ENCODE results near the gene GALNT18.

Gene GALNT18

DNA sequence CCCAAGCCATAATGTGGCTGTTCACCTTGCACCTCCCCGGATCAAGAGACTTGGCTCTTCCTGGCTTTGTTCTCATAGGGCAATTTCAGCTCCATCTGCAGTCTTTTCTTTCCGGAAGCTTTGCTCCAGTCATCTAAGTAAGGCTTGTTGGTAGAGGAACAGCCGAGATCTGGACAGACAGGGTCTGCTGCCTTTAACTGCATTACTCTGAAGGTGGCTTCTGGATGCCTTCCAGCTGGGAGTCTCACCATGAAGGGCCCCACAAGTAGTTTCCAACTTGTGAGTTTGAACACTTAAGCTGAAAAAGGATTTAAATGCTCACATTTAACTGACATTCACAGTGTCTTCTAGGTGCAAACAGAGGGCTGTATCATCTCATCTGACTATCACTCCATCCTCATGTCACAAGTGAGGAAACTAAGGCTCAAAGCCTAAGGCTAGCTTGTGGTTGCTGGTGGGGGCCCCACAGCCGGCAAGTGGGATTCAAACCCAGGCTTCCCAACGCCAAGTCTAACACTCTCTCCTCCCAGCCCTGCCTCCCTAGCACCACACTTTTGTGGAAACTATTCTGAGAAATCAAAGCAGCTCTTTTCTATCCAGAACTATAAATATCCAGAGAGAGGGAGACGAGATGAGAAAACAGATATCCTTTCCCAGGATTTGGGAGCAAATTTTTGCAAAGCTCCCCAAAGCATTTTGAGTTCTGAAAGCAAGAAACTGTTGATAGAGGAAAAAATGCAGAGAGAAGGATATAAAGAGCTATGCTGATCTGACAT is 58.4 kb downstream of the GALNT18 start:
- DNase-seq, result no peak

DNA sequence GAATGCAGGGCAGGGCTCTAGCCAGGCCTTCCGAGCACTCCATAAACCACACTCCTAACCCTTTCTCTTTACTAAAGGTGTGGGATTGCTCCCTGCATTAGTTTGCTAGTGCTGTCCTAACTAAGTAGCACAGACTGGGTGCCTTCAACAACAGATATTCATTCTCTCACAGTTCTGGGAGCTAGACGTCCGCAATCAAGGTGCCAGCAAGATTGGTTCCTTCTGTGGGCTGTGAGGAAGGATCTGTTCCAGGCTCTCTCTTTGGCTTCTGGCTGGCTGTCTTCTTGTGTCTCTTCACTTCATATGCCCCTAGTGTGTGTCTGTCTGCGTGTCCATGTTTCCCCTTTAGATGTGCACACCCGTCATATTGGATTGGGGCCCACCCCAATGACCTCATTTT is 59.8 kb downstream of the GALNT18 start:
- DNase-seq, result no peak

- no peak for DNase-seq
Measured at GRCh38 chr11:11558826-11559225, 63.0 kb downstream of the GALNT18 start.

DNA sequence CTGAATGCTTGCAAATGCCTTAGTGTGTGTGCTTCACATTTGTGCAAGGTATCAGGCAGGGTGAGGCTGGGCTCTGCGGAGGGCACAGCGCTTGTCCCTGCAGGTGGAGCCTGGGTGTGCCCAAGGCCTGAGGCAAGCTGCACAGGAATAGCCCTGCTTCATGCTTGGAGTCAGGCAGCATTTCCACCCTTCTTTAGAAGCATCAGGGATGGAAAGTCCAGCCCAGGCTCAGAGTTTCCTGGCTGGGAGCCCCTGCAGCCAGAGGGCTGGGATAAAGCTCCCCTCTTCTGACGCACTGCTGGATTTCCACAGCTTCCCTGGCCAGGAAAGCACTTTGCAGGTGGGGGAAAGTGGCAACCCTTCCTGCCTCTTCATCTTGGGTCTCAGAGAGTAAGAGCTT is 63.4 kb downstream of the GALNT18 start:
- DNase-seq, result no peak

DNA sequence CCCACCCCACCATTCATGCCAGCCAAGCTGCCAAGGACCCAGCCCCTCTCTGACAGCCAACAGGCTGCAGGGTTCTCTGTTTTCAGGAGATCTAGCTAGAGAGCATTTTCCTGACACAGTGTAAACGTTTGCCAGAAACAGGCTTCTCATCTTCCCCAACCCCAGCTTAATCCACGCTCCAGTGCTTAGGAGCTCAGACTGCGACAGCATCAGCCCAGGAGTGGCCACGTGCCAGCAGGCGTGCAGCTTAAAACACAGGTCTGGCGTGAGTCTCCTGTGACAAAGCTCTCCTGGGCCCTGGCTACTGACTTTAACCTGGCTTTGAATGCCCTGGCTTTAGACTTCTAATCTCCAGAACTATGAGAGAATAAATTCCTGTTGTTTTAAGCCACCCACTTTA is 66.6 kb downstream of the GALNT18 start:
- no peak for DNase-seq

DNA sequence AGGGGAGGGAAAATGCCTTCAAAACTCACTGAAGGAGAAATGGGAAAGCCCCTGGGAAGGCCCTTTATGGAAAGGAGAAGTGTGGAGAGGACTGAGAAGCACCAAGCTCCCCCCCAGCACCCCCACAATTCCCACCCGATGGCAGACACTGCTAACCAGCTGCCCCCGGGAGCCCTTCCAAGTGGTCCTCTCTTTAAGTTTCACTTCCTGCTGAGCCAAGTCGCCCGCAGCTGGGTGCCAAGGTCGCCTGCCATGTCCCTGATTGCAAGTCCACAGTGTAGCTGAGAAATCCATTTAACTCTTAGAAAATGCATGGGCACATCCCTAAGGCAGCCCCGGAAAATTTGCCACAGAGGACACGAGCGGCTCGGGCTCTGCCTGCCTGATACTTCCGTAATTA is 68.2 kb downstream of the GALNT18 start:
- DNase-seq, result no peak

DNA sequence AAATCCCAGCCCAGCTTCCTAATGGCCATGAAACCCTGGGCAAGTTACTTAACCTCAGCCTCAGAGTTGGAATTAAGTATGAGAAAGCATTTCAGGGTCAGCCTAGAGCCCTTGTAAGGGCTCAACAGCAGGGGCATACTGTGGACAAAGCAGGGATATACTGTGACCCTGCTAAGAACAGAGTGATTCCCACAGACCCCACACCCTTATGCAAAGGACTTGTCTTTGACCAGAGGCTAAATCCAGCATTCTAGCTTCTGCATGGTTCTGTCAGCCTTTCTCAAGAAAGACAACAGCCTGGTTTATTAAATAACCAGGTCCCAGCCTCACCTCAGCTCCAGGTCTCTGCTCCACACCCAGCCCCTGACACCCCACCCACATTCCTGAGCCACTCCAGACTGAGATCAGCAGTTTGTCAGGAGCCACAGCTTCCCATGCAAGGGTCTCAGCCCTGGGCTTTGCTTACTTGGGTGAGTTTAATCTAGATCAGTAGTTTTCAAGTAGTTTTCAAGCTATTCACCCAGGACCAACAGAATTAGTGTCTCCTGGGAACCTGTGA is 69.2 kb downstream of the GALNT18 start:
- DNase-seq, result no peak

DNA sequence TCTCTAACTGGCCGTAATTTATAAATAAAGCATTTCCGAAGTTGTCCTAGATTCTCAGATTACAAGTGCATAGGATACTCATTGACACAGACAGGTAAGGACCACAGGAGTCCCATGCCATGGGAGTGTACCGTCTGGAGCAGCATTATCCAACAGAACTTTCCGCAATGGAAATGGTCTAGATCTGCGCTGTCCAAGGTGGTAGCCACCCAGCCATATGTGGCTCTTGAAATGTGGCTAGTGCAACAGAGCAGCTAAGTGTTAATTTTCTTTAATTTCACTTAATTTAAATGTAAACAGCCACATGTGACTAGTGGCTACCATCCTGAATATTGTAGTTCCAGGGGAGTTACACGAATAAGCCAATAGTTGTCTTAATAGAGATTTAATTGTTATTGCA is 71.3 kb downstream of the GALNT18 start:
- DNase-seq, result no peak

GRCh38 chr11:11545285-11546275 is 76.2 kb downstream of the GALNT18 start:
- DNase-seq, result no peak

GRCh38 chr11:11543656-11544055 is 78.1 kb downstream of the GALNT18 start:
- no peak for DNase-seq

GRCh38 chr11:11540157-11540556 is 81.6 kb downstream of the GALNT18 start:
- no peak for DNase-seq

DNA sequence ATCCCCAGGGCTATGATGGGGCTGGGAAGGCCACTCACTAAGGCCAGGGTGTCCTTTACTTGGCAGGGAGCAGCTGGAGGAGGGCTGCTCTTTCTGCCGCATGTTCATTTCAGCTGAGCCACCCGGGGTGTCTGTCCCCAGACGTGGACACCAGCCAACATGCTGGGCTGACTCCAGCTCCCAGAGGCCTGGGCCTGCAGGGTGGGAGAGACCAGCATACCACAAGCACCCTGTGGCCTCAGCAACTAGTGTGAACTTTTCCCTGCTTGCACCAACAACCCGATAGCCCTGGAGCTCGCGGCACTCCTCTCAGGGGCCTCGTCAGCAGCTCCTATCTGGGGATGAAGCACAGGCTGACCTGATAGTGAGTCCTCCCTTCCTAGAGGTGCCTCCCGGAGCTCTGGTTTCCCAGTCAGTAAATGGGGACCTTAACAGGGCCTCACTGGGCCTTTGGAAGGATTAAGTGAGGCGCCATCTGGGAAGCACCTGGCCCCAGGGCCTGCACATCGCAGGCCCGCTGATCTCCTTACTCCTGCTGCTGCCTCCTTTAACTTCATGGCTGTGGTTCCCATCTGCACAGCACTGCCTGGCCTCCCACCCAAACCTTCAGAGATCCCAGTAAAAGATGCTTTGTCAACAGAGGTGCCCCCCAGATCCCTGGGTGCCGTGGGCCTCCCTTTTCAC is 83.4 kb downstream of the GALNT18 start:
- DNase-seq, result no peak

DNA sequence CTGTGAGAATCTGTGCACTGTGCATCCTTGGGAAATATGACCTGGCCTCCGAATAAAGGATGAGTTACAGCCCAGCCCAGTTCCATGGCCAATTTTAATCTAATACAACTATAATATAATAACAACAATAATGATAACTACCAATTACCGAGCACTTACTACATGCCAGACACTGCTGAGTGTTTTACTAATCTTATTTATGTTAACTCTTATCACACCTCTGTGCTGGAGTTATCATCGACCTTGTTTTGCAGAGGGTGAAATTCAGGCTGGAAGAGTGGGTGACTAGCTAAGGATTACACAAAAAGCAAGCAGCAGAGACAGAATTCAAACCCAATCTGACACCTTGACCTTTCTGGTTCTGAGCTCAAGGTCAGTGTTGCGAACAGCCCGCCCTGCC is 83.9 kb downstream of the GALNT18 start:
- no peak for DNase-seq

DNA sequence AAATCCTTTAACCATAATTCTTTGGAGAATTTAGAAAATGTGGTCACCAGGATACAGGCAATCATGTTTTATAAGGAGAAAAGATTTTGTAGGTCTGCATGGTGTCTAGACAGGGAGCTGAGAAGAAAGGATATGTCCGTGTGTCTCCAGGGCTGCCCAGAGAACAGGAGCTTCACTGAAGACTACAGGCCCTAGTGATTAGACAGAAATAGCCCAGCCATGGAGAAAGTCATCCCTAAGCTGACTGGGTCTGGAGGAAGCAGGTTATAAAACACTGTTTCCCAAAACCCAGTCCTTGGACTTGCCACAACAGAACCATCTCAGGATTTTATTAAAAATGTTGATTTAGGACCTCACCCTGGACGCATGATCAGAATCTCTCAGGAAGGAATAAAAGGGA is 84.4 kb downstream of the GALNT18 start:
- DNase-seq, result no peak

DNA sequence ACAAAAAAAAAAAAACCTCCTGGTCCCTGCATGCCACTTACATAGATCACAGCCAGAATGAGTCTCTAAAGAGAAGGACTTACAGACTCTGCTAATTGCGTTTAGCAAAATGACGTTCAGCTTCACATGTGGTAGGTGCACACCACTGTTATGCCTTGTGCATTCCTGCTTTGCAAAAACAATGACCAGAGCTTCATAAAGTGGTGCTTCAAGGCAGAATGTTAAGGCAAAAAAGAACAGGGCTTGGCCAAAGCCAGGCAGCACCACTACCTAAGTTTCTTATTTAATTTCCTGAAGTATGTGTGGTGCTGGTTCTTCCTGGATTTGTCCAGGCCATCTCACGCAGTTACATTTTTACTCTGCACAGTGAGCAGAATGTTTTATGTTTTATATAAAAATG is 85.2 kb downstream of the GALNT18 start:
- no peak for DNase-seq

GRCh38 chr11:11535611-11536010 is 86.2 kb downstream of the GALNT18 start:
- DNase-seq, result no peak

- DNase-seq, result no peak
Measured at GRCh38 chr11:11534981-11535380, 86.8 kb downstream of the GALNT18 start.

DNA sequence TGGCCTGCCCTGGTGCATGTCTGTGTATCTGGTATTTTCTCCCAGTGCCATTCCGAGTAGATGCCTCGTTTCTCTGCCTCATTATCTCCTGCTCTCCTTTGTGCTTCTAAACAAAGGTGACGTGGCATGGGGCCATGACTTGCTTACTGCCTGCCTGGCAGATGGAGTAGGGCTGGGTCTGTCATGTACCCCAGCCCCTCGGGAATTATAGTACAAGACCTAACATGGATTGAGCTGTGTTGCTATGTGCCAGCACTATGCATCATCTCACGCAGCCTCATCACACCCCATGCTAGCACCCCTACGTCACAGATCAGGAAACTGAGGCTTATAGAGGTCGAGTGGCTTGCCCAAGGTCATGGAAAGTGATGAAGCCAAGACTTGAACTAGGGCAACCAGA is 88.1 kb downstream of the GALNT18 start:
- no peak for DNase-seq

- no peak for DNase-seq
Measured at GRCh38 chr11:11533057-11533456, 88.7 kb downstream of the GALNT18 start.

DNA sequence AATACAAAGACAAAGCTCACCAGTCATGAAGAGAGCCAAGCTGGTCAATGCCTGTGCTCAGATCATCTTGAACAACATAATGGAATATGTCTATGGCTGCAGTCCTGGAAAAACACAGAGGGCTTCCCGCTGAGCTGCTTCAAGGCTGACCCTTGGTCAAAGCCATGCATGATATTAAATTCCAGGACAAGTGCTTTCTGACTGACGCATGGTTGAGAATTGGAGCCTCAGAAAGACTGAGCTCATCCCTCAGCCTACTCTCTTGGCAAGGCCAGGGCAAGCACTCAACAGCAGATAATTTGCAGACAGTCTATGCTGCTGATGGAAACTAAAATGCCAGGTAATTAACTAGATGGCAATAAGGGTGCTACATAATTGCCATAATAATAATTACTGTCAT is 89.2 kb downstream of the GALNT18 start:
- DNase-seq, result no peak

DNA sequence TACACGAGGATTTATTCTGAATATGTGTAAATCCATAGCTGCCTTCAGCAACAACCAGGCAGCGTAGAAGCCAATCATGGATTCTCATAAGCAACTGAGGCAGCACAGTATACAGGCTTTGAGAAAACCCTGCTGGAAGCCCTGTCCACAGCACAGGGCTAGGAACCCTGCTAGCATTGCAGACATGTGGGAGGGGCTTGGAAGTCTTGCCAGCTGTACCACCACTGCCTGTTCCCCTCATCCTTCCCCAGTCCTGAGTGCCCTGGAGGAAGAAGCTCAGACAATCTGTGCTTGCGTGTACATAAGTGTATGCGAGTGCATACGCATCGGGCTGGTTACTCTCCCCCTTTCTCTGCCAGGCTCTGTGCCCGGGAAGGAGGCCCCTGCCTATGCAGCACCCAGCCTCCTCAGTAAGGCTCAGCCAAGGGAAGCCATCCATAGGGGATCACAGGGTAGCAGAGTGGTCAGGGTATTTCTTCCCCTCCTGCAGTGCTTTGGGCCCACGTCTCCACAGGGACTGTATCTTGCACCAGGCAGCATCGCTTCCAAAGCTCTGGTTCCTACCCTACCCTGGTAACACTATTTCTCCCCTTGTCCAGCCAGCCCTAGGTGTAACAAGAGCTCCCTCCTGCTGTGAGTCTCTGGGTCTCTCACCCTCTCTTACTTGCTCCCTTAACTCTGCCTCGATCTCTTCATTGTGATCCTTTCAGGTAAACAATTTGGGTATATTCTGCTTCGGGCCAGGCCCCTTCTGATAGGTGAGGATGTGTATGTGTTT is 90.5 kb downstream of the GALNT18 start:
- DNase-seq, result no peak

DNA sequence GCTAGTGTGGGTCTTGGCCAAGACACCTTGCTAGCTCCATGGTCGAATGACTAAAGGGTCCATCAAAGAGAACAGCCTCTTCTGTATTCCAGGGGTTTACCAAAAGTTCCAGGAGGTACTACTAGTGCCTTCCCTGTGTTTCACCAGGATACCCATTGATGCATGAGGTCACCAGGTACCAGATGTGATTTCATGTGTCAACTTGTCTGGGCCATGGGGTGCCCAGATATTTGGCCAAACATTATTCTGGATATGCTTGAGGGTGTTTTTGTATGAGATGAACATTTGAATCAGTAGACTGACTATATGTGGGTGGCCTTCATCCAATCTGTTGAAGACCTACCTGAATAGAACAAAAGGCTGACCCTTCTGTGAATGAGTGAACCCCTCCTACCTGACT is 92.8 kb downstream of the GALNT18 start:
- DNase-seq, result no peak
